ENCODE results near the gene FRRS1. TPM values are rescaled to one million over a fixed set of nuclear protein-coding genes. Genes with fewer than 3 reads are reported as not detected.

FRRS1 gene
- polyA plus RNA-seq, 2 of the 4 experiments (the other 2 are of a cell fraction): 2.4 to 4.9 TPM

DNA sequence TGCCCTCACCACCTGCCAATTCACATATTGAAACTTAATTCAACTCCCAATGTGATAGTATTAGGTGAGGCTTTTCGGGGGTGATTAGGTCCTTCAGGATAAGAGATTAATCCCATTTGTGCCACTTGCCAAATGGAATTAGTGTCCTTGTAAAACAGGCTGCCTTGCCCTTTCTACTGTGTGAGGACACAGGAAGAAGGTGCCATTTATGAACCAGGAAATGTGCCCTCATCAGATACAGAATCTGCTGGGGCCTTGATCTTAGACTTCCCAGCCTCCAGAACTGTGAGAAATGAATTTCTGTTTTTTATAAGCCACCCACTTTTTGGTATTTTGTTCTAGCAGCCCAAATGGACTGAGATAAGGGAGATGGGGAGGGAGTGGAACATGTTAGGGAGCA lies 44.6 kb upstream of the FRRS1 start (continued):
- TF ChIP-seq, protein P1, sequence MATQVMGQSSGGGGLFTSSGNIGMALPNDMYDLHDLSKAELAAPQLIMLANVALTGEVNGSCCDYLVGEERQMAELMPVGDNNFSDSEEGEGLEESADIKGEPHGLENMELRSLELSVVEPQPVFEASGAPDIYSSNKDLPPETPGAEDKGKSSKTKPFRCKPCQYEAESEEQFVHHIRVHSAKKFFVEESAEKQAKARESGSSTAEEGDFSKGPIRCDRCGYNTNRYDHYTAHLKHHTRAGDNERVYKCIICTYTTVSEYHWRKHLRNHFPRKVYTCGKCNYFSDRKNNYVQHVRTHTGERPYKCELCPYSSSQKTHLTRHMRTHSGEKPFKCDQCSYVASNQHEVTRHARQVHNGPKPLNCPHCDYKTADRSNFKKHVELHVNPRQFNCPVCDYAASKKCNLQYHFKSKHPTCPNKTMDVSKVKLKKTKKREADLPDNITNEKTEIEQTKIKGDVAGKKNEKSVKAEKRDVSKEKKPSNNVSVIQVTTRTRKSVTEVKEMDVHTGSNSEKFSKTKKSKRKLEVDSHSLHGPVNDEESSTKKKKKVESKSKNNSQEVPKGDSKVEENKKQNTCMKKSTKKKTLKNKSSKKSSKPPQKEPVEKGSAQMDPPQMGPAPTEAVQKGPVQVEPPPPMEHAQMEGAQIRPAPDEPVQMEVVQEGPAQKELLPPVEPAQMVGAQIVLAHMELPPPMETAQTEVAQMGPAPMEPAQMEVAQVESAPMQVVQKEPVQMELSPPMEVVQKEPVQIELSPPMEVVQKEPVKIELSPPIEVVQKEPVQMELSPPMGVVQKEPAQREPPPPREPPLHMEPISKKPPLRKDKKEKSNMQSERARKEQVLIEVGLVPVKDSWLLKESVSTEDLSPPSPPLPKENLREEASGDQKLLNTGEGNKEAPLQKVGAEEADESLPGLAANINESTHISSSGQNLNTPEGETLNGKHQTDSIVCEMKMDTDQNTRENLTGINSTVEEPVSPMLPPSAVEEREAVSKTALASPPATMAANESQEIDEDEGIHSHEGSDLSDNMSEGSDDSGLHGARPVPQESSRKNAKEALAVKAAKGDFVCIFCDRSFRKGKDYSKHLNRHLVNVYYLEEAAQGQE (IDR thresholded peaks at IDR 0.05): no peak

DNA sequence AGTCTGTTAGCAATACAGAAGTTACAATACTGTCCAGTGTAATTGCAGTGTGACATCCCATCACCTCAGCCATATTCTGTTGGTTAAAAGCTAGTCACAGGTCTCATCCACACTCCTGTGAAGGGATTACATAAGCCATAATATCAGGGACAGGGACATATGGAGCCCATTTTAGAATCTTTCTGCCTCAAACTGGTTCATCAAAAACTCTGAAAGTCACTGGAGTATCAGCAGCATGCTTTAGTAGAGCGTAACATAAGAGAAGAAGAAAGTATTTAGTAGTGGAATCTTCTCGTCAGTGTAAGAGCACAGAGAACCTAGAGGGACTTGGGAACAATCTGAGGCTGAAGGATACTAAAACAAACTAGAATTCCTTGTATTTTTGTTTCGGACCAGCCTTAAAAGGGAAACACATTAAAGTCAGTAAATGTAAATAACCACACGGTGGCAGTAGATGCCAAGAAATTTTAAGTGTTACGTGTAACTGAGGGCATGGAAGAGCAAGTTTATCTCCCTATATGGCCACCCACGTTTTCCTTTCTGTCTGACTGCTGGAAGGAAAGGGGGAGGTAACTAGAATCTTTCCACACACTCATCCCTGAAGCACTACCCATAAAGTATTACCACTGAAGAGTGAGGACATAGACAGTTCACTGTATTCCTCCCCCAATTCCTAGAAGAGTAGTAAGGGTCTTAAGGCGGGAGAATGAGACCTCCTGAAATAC lies 42.1 kb upstream of the FRRS1 start:
- Histone ChIP-seq H3K27ac (peak overlapping the region in 1 of 2 experiments; percentile 52; a peak in 1 of 6 replicates), H3K9me3 (no peaks in the 10 kb centered on the region), H3K4me1 (no peaks in the 10 kb centered on the region), H3K4me2 (peak overlapping the region; percentile 35), H3K4me3 (no peak overlapping the region)
- TF ChIP-seq TFCP2L1 (CRISPR knock-in tag; IDR thresholded peaks at IDR 0.05): no peak
- peak; percentile 75 for TF ChIP-seq SMC3 (IDR thresholded peaks at IDR 0.05)
- peak; percentile 80 to 82 for TF ChIP-seq RAD21 (conservative IDR thresholded peaks at IDR 0.05 in 1 of 2, IDR thresholded peaks at IDR 0.05 in 1 of 2)
- TF ChIP-seq, protein P2, sequence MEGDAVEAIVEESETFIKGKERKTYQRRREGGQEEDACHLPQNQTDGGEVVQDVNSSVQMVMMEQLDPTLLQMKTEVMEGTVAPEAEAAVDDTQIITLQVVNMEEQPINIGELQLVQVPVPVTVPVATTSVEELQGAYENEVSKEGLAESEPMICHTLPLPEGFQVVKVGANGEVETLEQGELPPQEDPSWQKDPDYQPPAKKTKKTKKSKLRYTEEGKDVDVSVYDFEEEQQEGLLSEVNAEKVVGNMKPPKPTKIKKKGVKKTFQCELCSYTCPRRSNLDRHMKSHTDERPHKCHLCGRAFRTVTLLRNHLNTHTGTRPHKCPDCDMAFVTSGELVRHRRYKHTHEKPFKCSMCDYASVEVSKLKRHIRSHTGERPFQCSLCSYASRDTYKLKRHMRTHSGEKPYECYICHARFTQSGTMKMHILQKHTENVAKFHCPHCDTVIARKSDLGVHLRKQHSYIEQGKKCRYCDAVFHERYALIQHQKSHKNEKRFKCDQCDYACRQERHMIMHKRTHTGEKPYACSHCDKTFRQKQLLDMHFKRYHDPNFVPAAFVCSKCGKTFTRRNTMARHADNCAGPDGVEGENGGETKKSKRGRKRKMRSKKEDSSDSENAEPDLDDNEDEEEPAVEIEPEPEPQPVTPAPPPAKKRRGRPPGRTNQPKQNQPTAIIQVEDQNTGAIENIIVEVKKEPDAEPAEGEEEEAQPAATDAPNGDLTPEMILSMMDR (IDR thresholded peaks at IDR 0.05): peak; percentile 75
- no peak for TF ChIP-seq HDAC2 (IDR thresholded peaks at IDR 0.05)
- peak; percentile 93 to 96 for ATAC-seq
- POLR2A ChIA-PET: no interaction called here
- CTCF ChIA-PET: interaction anchor here (0.6 to 2.9 kb wide), 2 partner anchors 19 to 650 kb away, joined by 3 to 12 read pairs; no protein-coding TSS in a partner anchor
- peak; percentile 32 to 75 for DNase-seq (ENCODE audit: low read depth in 1 of 2, low spot score in 1 of 2)
- 16% methylated on average over 7 of the region's 7 CpGs for WGBS (ENCODE audit: missing lambda C conversion rate)
- FAIRE-seq: no peak

DNA sequence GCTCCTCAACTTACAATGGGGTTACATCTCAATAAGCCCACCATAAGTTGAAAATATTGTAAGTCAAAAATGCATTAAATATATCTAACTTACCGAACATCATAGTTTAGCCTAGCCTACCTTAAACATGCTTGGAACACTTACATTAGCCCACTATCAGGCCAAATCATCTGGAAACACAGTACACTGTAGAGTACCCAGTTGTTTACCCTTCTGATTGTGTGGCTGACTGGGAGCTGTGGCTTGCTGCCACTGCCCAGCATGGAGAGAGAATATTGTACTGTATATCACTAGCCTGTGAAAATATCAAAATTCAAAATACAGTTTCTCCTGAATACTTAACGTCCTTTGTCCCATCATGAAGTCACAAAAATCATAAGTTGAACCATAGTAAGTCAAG lies 40.4 kb upstream of the FRRS1 start:
- CTCF ChIA-PET: interaction anchor here (1.0 to 2.9 kb wide), 2 partner anchors 652 to 657 kb away, joined by 3 to 12 read pairs; no protein-coding TSS in a partner anchor
- POLR2A ChIA-PET: no interaction called here
- no peak for TF ChIP-seq MAFK (IDR thresholded peaks at IDR 0.05; ENCODE audit: partially characterized antibody)
- no peak for TF ChIP-seq ZFP36 (IDR thresholded peaks at IDR 0.05; ENCODE audit: borderline replicate concordance, partially characterized antibody)
- no peak for TF ChIP-seq ESRRA (IDR thresholded peaks at IDR 0.05; ENCODE audit: borderline replicate concordance, low read length)
- TF ChIP-seq JUN (IDR thresholded peaks at IDR 0.05): no peak
- no peak for TF ChIP-seq HEYL (CRISPR knock-in tag; IDR thresholded peaks at IDR 0.05)
- no peak for TF ChIP-seq EHMT2 (IDR thresholded peaks at IDR 0.05; ENCODE audit: low read depth)
- no peak for TF ChIP-seq EHF (CRISPR knock-in tag; IDR thresholded peaks at IDR 0.05)
- no peak for TF ChIP-seq HDAC2 (IDR thresholded peaks at IDR 0.05)
- no peak for TF ChIP-seq FOSL2 (IDR thresholded peaks at IDR 0.05)
- TF ChIP-seq FOSL2 (CRISPR knock-in tag; IDR thresholded peaks at IDR 0.05): no peak
- ATAC-seq (no peak), FAIRE-seq (no peak), DNase-seq (ENCODE audit: low read depth in 1 of 2, low spot score in 1 of 2) (no peak)
- Histone ChIP-seq H3K4me1 (no peaks in the 10 kb centered on the region), H3K9me3 (no peaks in the 10 kb centered on the region), H3K4me3 (no peak overlapping the region), H3K4me2 (no peak overlapping the region), H3K27ac (no peak overlapping the region)
- 45% methylated on average over 2 of the region's 2 CpGs for WGBS (ENCODE audit: missing lambda C conversion rate)

DNA sequence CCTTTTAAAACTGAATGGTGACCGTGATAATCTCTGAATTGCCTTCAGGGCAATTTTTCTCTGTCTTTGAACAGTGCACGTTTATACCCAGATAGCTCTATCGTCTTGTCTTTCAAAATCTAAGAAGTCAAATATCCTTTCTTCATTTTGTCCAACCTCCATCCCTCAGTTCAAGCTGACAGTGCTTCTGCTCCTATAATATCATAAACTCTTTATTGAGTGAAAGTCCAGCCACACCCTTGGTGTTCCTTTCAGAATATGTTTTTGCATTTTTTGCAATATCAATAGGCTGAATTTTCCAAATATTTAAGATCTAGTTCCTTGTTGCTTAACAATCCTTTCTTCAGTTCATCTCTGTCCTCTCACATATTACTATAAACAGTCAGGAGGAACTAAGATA lies 35.1 kb upstream of the FRRS1 start:
- DNase-seq (ENCODE audit: low read depth in 1 of 2, low spot score in 1 of 2) (no peak), ATAC-seq (no peak), FAIRE-seq (no peak)
- POLR2A ChIA-PET: no interaction called here
- Histone ChIP-seq H3K27ac (no peak overlapping the region), H3K4me2 (no peak overlapping the region), H3K4me3 (no peak overlapping the region), H3K4me1 (no peaks in the 10 kb centered on the region), H3K9me3 (no peaks in the 10 kb centered on the region)
- CTCF ChIA-PET: no interaction called here
- 15% methylated on average over 3 of the region's 3 CpGs for WGBS (ENCODE audit: missing lambda C conversion rate)
- TF ChIP-seq NR3C1 (IDR thresholded peaks at IDR 0.05) (no peak), KDM5A (IDR thresholded peaks at IDR 0.05) (no peak), FOSB (CRISPR knock-in tag; IDR thresholded peaks at IDR 0.05) (no peak), SREBF2 (IDR thresholded peaks at IDR 0.05) (no peak), ESRRA (IDR thresholded peaks at IDR 0.05; ENCODE audit: borderline replicate concordance, low read length) (no peak), HDAC2 (IDR thresholded peaks at IDR 0.05) (no peak), PHF8 (IDR thresholded peaks at IDR 0.05; ENCODE audit: borderline replicate concordance, low read depth) (no peak), EP300 (IDR thresholded peaks at IDR 0.05) (no peak), EHMT2 (IDR thresholded peaks at IDR 0.05; ENCODE audit: low read depth) (no peak), HOXA7 (CRISPR knock-in tag; IDR thresholded peaks at IDR 0.05) (no peak), CBX8 (IDR thresholded peaks at IDR 0.05) (no peak), HOXB13 (CRISPR knock-in tag; IDR thresholded peaks at IDR 0.05; ENCODE audit: low read depth) (no peak), HOXB5 (CRISPR knock-in tag; IDR thresholded peaks at IDR 0.05) (no peak)
- TF ChIP-seq, protein P3, sequence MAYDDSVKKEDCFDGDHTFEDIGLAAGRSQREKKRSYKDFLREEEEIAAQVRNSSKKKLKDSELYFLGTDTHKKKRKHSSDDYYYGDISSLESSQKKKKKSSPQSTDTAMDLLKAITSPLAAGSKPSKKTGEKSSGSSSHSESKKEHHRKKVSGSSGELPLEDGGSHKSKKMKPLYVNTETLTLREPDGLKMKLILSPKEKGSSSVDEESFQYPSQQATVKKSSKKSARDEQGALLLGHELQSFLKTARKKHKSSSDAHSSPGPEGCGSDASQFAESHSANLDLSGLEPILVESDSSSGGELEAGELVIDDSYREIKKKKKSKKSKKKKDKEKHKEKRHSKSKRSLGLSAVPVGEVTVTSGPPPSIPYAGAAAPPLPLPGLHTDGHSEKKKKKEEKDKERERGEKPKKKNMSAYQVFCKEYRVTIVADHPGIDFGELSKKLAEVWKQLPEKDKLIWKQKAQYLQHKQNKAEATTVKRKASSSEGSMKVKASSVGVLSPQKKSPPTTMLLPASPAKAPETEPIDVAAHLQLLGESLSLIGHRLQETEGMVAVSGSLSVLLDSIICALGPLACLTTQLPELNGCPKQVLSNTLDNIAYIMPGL (CRISPR knock-in tag; IDR thresholded peaks at IDR 0.05; ENCODE audit: borderline replicate concordance): no peak

Data from A549 (cell line).